Measurements from ENCODE around the gene SHMT2. TPM values are rescaled to one million over a fixed set of nuclear protein-coding genes. Genes with fewer than 3 reads are reported as not detected.

SHMT2 gene
- total and polyA plus RNA-seq, 9 of the 15 experiments (the other 6 are each of a cell fraction or from before 2014, with no cell fraction given) = 46.1 to 319 (median 115) TPM

DNA sequence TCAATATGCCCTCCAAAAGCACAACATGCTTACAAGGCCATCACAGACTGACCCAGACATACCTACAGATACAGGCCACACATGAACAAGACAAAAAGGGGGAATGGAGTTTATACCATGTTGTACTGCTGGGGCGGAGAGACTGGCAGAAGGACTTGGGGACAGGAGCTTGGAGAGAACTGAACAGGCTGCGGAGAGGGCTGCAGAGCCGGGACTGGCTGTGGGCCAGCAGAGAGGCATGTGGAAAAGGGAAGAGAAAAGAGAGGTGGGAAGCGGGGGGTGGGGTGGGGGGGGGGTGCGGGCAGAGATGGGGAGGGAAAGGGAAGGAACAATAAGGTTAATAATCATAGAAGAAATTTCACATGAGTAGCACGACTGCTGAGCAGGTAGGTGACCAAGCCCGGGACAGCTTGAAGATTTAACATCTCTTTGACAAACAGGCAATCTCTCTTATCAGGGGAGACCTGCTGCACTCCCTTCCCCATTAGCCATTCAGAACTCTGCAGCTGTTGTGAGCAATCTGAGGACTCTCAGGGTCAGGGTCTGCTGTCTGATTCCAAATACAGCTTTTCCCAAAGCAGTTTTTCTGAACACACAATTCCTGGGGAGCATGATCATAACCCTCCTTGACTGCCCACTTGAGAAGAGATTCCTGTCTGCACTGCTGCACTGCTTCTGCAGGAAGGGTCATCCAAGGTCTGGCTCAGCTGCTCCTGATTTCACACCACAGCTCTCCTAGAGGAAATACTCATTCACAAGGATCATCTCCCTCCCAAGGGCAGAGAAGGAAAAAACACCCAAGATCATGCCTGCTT lies 43.0 kb downstream of the SHMT2 start (continued):
- peak; percentile 64 for TF ChIP-seq TAL1 (IDR thresholded peaks at IDR 0.05)
- TF ChIP-seq, protein P1, sequence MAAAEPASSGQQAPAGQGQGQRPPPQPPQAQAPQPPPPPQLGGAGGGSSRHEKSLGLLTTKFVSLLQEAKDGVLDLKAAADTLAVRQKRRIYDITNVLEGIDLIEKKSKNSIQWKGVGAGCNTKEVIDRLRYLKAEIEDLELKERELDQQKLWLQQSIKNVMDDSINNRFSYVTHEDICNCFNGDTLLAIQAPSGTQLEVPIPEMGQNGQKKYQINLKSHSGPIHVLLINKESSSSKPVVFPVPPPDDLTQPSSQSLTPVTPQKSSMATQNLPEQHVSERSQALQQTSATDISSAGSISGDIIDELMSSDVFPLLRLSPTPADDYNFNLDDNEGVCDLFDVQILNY (CRISPR knock-in tag; IDR thresholded peaks at IDR 0.05) = no peak
- peak; percentile 72 for TF ChIP-seq TCF3 (CRISPR knock-in tag; IDR thresholded peaks at IDR 0.05)
- 0 out of 2 replicates have a peak, but pooled peaks have one; percentile 52 for TF ChIP-seq SMARCA4 (IDR thresholded peaks at IDR 0.05)
- no peak for TF ChIP-seq CREB5 (CRISPR knock-in tag; IDR thresholded peaks at IDR 0.05)
- no peak for TF ChIP-seq ZNF77 (CRISPR knock-in tag; IDR thresholded peaks at IDR 0.05)
- TF ChIP-seq JUND (IDR thresholded peaks at IDR 0.05; ENCODE audit: borderline replicate concordance, low read depth, low read length) = no peak
- TF ChIP-seq JUND (tag; IDR thresholded peaks at IDR 0.05; ENCODE audit: borderline replicate concordance, low read depth, low read length) = no peak; the same call in 2 of the 3 replicates
- no peak for TF ChIP-seq KHSRP (IDR thresholded peaks at IDR 0.05)
- no peak for TF ChIP-seq WHSC1 (IDR thresholded peaks at IDR 0.05; ENCODE audit: low read length)
- no peak for TF ChIP-seq AFF1 (IDR thresholded peaks at IDR 0.05; ENCODE audit: low read depth in 1 of 2, partially characterized antibody in 2 of 2)
- peak; percentile 82 for TF ChIP-seq TEAD4 (IDR thresholded peaks at IDR 0.05; ENCODE audit: low read length)
- TF ChIP-seq TEAD4 (CRISPR knock-in tag; IDR thresholded peaks at IDR 0.05; ENCODE audit: borderline replicate concordance) = no peak
- no peak for TF ChIP-seq BHLHE40 (IDR thresholded peaks at IDR 0.05; ENCODE audit: low read length)
- TF ChIP-seq PHF20 (IDR thresholded peaks at IDR 0.05; ENCODE audit: partially characterized antibody) = no peak
- no peak for TF ChIP-seq SIN3A (IDR thresholded peaks at IDR 0.05; ENCODE audit: borderline replicate concordance in 2 of 2, control insufficient read depth in 1 of 2, low read depth in 2 of 2, low read length in 2 of 2)
- TF ChIP-seq POLR2H (tag; IDR thresholded peaks at IDR 0.05; ENCODE audit: low read depth) = no peak
- no peak for TF ChIP-seq ARNT (IDR thresholded peaks at IDR 0.05)
- no peak for TF ChIP-seq DACH1 (IDR thresholded peaks at IDR 0.05; ENCODE audit: partially characterized antibody)
- peak; percentile 40; the same call in 1 of the 2 replicates for TF ChIP-seq POLR2AphosphoS5 (IDR thresholded peaks at IDR 0.05; ENCODE audit: control insufficient read depth, insufficient read depth, low read depth, low read length)
- no peak; the same call in 1 of the 2 replicates for TF ChIP-seq TFAP4 (CRISPR knock-in tag; IDR thresholded peaks at IDR 0.05; ENCODE audit: borderline replicate concordance)
- TF ChIP-seq RBM25 (IDR thresholded peaks at IDR 0.05; ENCODE audit: low read depth, low read length, severe bottlenecking) = no peak

Measured in K562 (cell line).